ENCODE results near the gene LRP4.

LRP4 gene

GRCh38 chr11:46876471-46876870 lies 41.9 kb downstream of the LRP4 start:
- Histone ChIP-seq H3K4me1 (ENCODE audit: insufficient read depth, low read length, poor library complexity, severe bottlenecking) (no peaks in the 10 kb centered on the region), H3K36me3 (ENCODE audit: insufficient read depth, low read length) (peaks cover 12% of the 10 kb centered on the region; the same call in 1 of the 2 replicates), H3K9me3 (ENCODE audit: insufficient read depth, low read depth, low read length) (no peaks in the 10 kb centered on the region), H3K27me3 (ENCODE audit: insufficient read depth, low read length, poor library complexity, severe bottlenecking) (no peaks in the 10 kb centered on the region), H2AFZ (ENCODE audit: low read length) (no peak overlapping the region), H3K79me2 (ENCODE audit: insufficient read depth, low read length) (no peaks in the 10 kb centered on the region), H4K20me1 (ENCODE audit: insufficient read depth, low read length, poor library complexity, severe bottlenecking) (no peaks in the 10 kb centered on the region), H3F3A (ENCODE audit: low read depth) (no peaks in the 10 kb centered on the region), H3K4me2 (ENCODE audit: low read depth, low read length, poor library complexity, severe bottlenecking) (no peak overlapping the region), H3K9me2 (replicated peaks; ENCODE audit: low read depth, low read length) (no peaks in the 10 kb centered on the region), H3K9ac (ENCODE audit: low read depth, low read length, poor library complexity, severe bottlenecking) (no peak overlapping the region), H3K4me3 (ENCODE audit: low read length, poor library complexity, severe bottlenecking) (no peak overlapping the region)
- TF ChIP-seq EZH2phosphoT487 (IDR thresholded peaks at IDR 0.05; ENCODE audit: borderline replicate concordance) = no peak

DNA sequence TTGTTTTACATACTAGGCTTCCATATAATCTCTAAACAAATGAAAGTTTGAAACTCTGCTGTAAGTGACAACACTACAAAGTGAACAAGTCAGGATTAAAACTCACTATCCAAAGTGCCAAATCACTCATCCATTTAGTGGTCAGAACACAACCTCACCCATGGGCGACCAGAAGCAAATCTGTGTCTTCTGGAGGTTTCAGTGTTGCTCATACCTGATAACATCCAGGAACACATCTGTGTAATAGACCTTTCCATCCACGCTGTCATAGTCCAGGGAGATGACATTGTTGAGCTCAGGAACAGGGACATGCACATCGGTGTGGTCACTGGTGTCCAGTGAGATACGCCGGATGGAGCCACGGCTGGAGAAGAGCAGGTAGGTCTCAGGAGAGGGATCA lies 43.8 kb downstream of the LRP4 start:
- Histone ChIP-seq H3K4me1 (ENCODE audit: insufficient read depth, low read length, poor library complexity, severe bottlenecking) (no peaks in the 10 kb centered on the region), H3K4me2 (ENCODE audit: low read depth, low read length, poor library complexity, severe bottlenecking) (no peak overlapping the region), H3K9me3 (ENCODE audit: insufficient read depth, low read depth, low read length) (no peaks in the 10 kb centered on the region), H3F3A (ENCODE audit: low read depth) (no peaks in the 10 kb centered on the region), H4K20me1 (ENCODE audit: insufficient read depth, low read length, poor library complexity, severe bottlenecking) (no peaks in the 10 kb centered on the region), H3K27me3 (ENCODE audit: insufficient read depth, low read length, poor library complexity, severe bottlenecking) (no peaks in the 10 kb centered on the region), H3K36me3 (ENCODE audit: insufficient read depth, low read length) (peaks cover 12% of the 10 kb centered on the region; the same call in 1 of the 2 replicates), H3K9me2 (replicated peaks; ENCODE audit: low read depth, low read length) (no peaks in the 10 kb centered on the region), H3K4me3 (ENCODE audit: low read length, poor library complexity, severe bottlenecking) (no peak overlapping the region), H3K9ac (ENCODE audit: low read depth, low read length, poor library complexity, severe bottlenecking) (no peak overlapping the region), H3K79me2 (ENCODE audit: insufficient read depth, low read length) (no peaks in the 10 kb centered on the region), H2AFZ (ENCODE audit: low read length) (no peak overlapping the region)
- TF ChIP-seq, protein P1, sequence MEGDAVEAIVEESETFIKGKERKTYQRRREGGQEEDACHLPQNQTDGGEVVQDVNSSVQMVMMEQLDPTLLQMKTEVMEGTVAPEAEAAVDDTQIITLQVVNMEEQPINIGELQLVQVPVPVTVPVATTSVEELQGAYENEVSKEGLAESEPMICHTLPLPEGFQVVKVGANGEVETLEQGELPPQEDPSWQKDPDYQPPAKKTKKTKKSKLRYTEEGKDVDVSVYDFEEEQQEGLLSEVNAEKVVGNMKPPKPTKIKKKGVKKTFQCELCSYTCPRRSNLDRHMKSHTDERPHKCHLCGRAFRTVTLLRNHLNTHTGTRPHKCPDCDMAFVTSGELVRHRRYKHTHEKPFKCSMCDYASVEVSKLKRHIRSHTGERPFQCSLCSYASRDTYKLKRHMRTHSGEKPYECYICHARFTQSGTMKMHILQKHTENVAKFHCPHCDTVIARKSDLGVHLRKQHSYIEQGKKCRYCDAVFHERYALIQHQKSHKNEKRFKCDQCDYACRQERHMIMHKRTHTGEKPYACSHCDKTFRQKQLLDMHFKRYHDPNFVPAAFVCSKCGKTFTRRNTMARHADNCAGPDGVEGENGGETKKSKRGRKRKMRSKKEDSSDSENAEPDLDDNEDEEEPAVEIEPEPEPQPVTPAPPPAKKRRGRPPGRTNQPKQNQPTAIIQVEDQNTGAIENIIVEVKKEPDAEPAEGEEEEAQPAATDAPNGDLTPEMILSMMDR (conservative IDR thresholded peaks at IDR 0.05; ENCODE audit: low read length) = no peak
- TF ChIP-seq EZH2phosphoT487 (IDR thresholded peaks at IDR 0.05; ENCODE audit: borderline replicate concordance) = no peak

- no peaks in the 10 kb centered on the region for H3K9me3 ChIP-seq (ENCODE audit: insufficient read depth, low read depth, low read length)
- H3K4me3 ChIP-seq (ENCODE audit: low read length, poor library complexity, severe bottlenecking) = no peak overlapping the region
- no peak overlapping the region for H3K4me2 ChIP-seq (ENCODE audit: low read depth, low read length, poor library complexity, severe bottlenecking)
- H3K27me3 ChIP-seq (ENCODE audit: insufficient read depth, low read length, poor library complexity, severe bottlenecking) = no peaks in the 10 kb centered on the region
- H4K20me1 ChIP-seq (ENCODE audit: insufficient read depth, low read length, poor library complexity, severe bottlenecking) = no peaks in the 10 kb centered on the region
- H3K4me1 ChIP-seq (ENCODE audit: insufficient read depth, low read length, poor library complexity, severe bottlenecking) = no peaks in the 10 kb centered on the region
- TF ChIP-seq, protein P1 (conservative IDR thresholded peaks at IDR 0.05; ENCODE audit: low read length) = no peak
- no peak for TF ChIP-seq EZH2phosphoT487 (IDR thresholded peaks at IDR 0.05; ENCODE audit: borderline replicate concordance)
- no peaks in the 10 kb centered on the region for H3F3A ChIP-seq (ENCODE audit: low read depth)
- H3K9me2 ChIP-seq (replicated peaks; ENCODE audit: low read depth, low read length) = no peaks in the 10 kb centered on the region
- H3K9ac ChIP-seq (ENCODE audit: low read depth, low read length, poor library complexity, severe bottlenecking) = no peak overlapping the region
- no peaks in the 10 kb centered on the region for H3K79me2 ChIP-seq (ENCODE audit: insufficient read depth, low read length)
- no peak overlapping the region for H2AFZ ChIP-seq (ENCODE audit: low read length)
- peaks cover 5% of the 10 kb centered on the region; the same call in 1 of the 2 replicates for H3K36me3 ChIP-seq (ENCODE audit: insufficient read depth, low read length)
Measured at GRCh38 chr11:46868912-46869311, 49.4 kb downstream of the LRP4 start.

- Histone ChIP-seq H3K4me1 (ENCODE audit: insufficient read depth, low read length, poor library complexity, severe bottlenecking) (no peaks in the 10 kb centered on the region), H4K20me1 (ENCODE audit: insufficient read depth, low read length, poor library complexity, severe bottlenecking) (no peaks in the 10 kb centered on the region), H3K4me2 (ENCODE audit: low read depth, low read length, poor library complexity, severe bottlenecking) (no peak overlapping the region), H3K9ac (ENCODE audit: low read depth, low read length, poor library complexity, severe bottlenecking) (no peak overlapping the region), H2AFZ (ENCODE audit: low read length) (no peak overlapping the region), H3K9me3 (ENCODE audit: insufficient read depth, low read depth, low read length) (no peaks in the 10 kb centered on the region), H3K4me3 (ENCODE audit: low read length, poor library complexity, severe bottlenecking) (no peak overlapping the region), H3F3A (ENCODE audit: low read depth) (no peaks in the 10 kb centered on the region), H3K27me3 (ENCODE audit: insufficient read depth, low read length, poor library complexity, severe bottlenecking) (no peaks in the 10 kb centered on the region), H3K36me3 (ENCODE audit: insufficient read depth, low read length) (no peaks in the 10 kb centered on the region), H3K79me2 (ENCODE audit: insufficient read depth, low read length) (no peaks in the 10 kb centered on the region), H3K9me2 (replicated peaks; ENCODE audit: low read depth, low read length) (no peaks in the 10 kb centered on the region)
- TF ChIP-seq, protein P1 (conservative IDR thresholded peaks at IDR 0.05; ENCODE audit: low read length) = no peak
- TF ChIP-seq EZH2phosphoT487 (IDR thresholded peaks at IDR 0.05; ENCODE audit: borderline replicate concordance) = no peak
Measured at GRCh38 chr11:46865340-46865739, 53.0 kb downstream of the LRP4 start.

All from Loucy (cell line).